Prostate gland (tissue), 2 donors: ENCODE results near the gene CLSTN3. TPM values are rescaled to one million over a fixed set of nuclear protein-coding genes. Genes with fewer than 3 reads are reported as not detected.

Source experiments
- DNase-seq: peaks from one replicate; pipeline ENCODE4 v3.0.0-alpha.2; 2019; ENCODE audit warnings: low spot score
- H3K27ac ChIP-seq, 2 donors: fragments of 200-600 bp; sonication (generic); 2 replicates each; pipeline ENCODE4 v1.5.1; 2017 to 2019
- H3K27me3 ChIP-seq: fragments of 200-600 bp; sonication (generic); replicated peaks from 2 replicates; pipeline ENCODE4 v1.5.1; 2019; ENCODE audit not compliant: insufficient read depth
- H3K36me3 ChIP-seq, 2 donors: fragments of 200-600 bp; sonication (generic); 1 replicate in 1 of 2; 2 replicates in 1 of 2; pipeline versions ENCODE4 v1.5.1 to v1.8.1; 2017 to 2019
- H3K4me1 ChIP-seq: fragments of 200-600 bp; sonication (generic); replicated peaks from 2 replicates; pipeline ENCODE4 v1.5.1; 2019
- H3K4me3 ChIP-seq, 2 donors: fragments of 200-600 bp; sonication (generic); 2 replicates each; pipeline ENCODE4 v1.5.1; 2017 to 2019
- H3K9me3 ChIP-seq: fragments of 200-600 bp; sonication (generic); 2 replicates; pipeline ENCODE4 v1.5.1; 2017
- POLR2A ChIP-seq: fragments of 450-650 bp; IDR thresholded peaks from one replicate; pipeline ENCODE4 v1.6.1; 2016; ENCODE audit warnings: antibody characterized with exemption, mild to moderate bottlenecking
- POLR2AphosphoS5 ChIP-seq: sonication (generic); formaldehyde crosslinking; IDR thresholded peaks from one replicate; pipeline ENCODE4 v1.6.1; 2017; ENCODE audit warnings: antibody characterized with exemption
- WGBS: methylation state at CpG from one replicate; pipeline ENCODE4 v1.1.5; 2018; 5-methylcytosine and 5-hydroxymethylcytosine counted together
- intact Hi-C: fragments of 100-400 bp; cut with DNase I; formaldehyde crosslinking; loops from one replicate; pipeline ENCODE4 v1.14.2; 2022
- small RNA-seq, 2 donors: library from RNA; depleted of rRNA; stranded (forward); fragments of <200 nt; gene quantifications; one replicate each; pipeline ENCODE3, GENCODE V24; 2016
- total RNA-seq, 2 donors: library from RNA; depleted of rRNA; stranded (reverse); fragments of >200 nt; gene quantifications; one replicate each; pipeline ENCODE4 v1.1.0, GENCODE V29; 2016
- TF ChIP-seq, protein P1 (sequence below), 4 experiments: fragments of 200-600 bp in 2 of 4; fragments of 450-650 bp in 2 of 4; sonication (generic) in 2 of 4; IDR thresholded peaks; 1 replicate in 3 of 4; 2 replicates in 1 of 4; pipeline ENCODE4 v1.5.1; 2016 to 2019; ENCODE audit warnings: antibody characterized with exemption in 4 of 4, mild to moderate bottlenecking in 2 of 4, moderate library complexity in 2 of 4

Gene CLSTN3
- total RNA-seq, 2 donors from 2014 or later: 7.7 to 45.7 TPM

DNA sequence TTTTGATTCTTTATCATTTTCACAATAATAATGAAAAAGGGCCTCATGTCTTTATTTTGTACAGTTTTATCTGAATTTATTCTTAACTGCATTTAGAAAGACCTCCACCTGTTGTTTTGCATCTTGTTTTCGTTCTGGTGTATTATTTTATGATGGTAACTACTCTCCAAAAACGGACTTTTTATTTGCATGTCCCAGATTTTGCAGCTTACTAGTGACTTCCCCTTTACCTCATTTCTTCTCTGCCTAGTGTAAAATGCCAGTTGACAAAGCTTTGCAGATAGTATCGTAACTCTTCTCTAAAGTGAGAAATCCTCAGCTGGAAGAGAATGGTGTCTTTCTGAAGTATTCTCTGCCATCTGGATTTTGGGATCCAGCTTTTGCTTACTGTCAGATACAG, 76.5 kb downstream of the CLSTN3 start:
- 87% methylated on average over 3 of the region's 3 CpGs for WGBS
- Histone ChIP-seq H3K9me3 (no peaks in the 10 kb centered on the region), H3K4me1 (no peaks in the 10 kb centered on the region), H3K27ac (no peak overlapping the region), H3K27me3 (no peaks in the 10 kb centered on the region), H3K4me3 (no peak overlapping the region), H3K36me3 (peaks cover 4 to 15% of the 10 kb centered on the region in 2 donors)
- no peak for DNase-seq
- no peak for TF ChIP-seq POLR2AphosphoS5
- TF ChIP-seq POLR2A: no peak
- TF ChIP-seq, protein P1, sequence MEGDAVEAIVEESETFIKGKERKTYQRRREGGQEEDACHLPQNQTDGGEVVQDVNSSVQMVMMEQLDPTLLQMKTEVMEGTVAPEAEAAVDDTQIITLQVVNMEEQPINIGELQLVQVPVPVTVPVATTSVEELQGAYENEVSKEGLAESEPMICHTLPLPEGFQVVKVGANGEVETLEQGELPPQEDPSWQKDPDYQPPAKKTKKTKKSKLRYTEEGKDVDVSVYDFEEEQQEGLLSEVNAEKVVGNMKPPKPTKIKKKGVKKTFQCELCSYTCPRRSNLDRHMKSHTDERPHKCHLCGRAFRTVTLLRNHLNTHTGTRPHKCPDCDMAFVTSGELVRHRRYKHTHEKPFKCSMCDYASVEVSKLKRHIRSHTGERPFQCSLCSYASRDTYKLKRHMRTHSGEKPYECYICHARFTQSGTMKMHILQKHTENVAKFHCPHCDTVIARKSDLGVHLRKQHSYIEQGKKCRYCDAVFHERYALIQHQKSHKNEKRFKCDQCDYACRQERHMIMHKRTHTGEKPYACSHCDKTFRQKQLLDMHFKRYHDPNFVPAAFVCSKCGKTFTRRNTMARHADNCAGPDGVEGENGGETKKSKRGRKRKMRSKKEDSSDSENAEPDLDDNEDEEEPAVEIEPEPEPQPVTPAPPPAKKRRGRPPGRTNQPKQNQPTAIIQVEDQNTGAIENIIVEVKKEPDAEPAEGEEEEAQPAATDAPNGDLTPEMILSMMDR (IDR thresholded peaks at IDR 0.05): no peak
- intact Hi-C loops: no loop called here

DNA sequence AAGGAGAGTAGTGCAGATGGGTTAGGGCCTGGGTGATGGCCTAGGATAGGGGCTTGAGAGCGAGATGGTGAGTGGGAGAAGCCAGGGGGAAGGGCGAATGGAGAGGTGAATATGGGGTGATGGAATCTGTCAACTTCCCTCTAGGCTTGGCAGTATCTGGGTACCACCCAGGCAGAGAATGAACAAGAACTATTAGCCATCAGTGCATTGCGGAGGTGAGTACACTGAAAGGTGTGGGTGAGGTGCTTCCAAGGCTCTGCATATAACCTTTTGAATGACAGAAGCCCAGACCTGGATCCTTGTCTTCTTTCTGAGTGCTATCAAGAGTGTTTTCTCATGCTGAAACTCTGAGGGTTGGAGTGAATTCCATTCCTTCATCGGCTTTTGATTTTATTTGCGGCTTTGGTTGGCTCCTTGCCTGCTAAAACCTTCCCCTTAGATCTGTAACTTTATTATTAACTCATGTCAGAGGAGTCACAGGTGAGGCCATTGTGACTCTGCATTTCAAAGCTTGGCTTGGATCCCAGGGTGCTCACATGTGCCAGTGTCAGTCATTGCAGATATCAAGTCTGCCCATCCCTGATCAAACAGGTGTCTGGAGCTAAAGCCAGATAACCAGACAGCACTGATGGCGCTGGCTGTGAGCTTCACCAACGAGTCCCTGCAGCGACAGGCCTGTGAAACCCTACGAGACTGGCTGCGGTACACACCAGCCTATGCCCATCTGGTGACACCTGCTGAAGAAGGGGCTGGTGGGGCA, 77.9 kb downstream of the CLSTN3 start:
- no peaks in the 10 kb centered on the region for H3K9me3 ChIP-seq
- no peaks in the 10 kb centered on the region for H3K27me3 ChIP-seq
- H3K4me3 ChIP-seq: no peak overlapping the region
- TF ChIP-seq POLR2A: no peak
- TF ChIP-seq, protein P1 (IDR thresholded peaks at IDR 0.05): no peak
- TF ChIP-seq POLR2AphosphoS5: no peak
- H3K4me1 ChIP-seq: no peaks in the 10 kb centered on the region
- WGBS: 61% methylated on average over 10 of the region's 10 CpGs
- intact Hi-C loops: no loop called here
- DNase-seq: no peak
- no peak overlapping the region for H3K27ac ChIP-seq
- H3K36me3 ChIP-seq: peaks cover 4 to 15% of the 10 kb centered on the region in 2 donors

Small RNA genes lying within 50 kb of the gene (small RNA-seq; reads per million reads assigned to genes)
- 0 reads per million in 2 donors for gene RNU6-485P

Other genes starting within 250 kb of the CLSTN3 start
- gene LRRC23, start 225.5 kb upstream of the CLSTN3 start, total RNA-seq: 10 to 100 TPM; 15.9 to 25.3 TPM
- gene ENO2, start 215.8 kb upstream of the CLSTN3 start, total RNA-seq: 10 to 100 TPM in 1 of 2 donors, 1 to 10 TPM in 1; 6.9 to 13.0 TPM
- gene ATN1, start 202.4 kb upstream of the CLSTN3 start, total RNA-seq: 100 to 1,000 TPM in 1 of 2 donors, 10 to 100 TPM in 1; 93.0 to 129 TPM
- gene RNU7-1, start 186.6 kb upstream of the CLSTN3 start, total RNA-seq: not detected
- 100 to 1,000 TPM; 352 to 711 TPM for gene C12orf57, start 186.3 kb upstream of the CLSTN3 start, total RNA-seq
- 10 to 100 TPM; 30.6 to 43.2 TPM for gene PTPN6, start 179.0 kb upstream of the CLSTN3 start, total RNA-seq
- gene PHB2, start 159.7 kb upstream of the CLSTN3 start, total RNA-seq: 100 to 1,000 TPM; 177 to 230 TPM
- gene EMG1, start 159.5 kb upstream of the CLSTN3 start, total RNA-seq: 10 to 100 TPM; 37.7 to 46.3 TPM
- gene LPCAT3, start 111.9 kb upstream of the CLSTN3 start, total RNA-seq: 10 to 100 TPM; 59.9 to 86.9 TPM
- gene C1S, start 69.7 kb upstream of the CLSTN3 start, total RNA-seq: 100 to 1,000 TPM in 1 of 2 donors, 10 to 100 TPM in 1; 52.7 to 176 TPM
- gene C1R, start 37.9 kb upstream of the CLSTN3 start, total RNA-seq: 100 to 1,000 TPM; 104 to 261 TPM
- 10 to 100 TPM; 48.2 to 86.2 TPM for gene C1RL, start 21.2 kb upstream of the CLSTN3 start, total RNA-seq
- gene RBP5, start 1.5 kb upstream of the CLSTN3 start, total RNA-seq: 1 to 10 TPM; 2.4 to 3.5 TPM
- 10 to 100 TPM; 26.2 to 78.6 TPM for gene PEX5, start 59.3 kb downstream of the CLSTN3 start, total RNA-seq
- gene ACSM4, start 173.7 kb downstream of the CLSTN3 start, total RNA-seq: under 1 TPM in 1 of 2 donors, not detected in 1; 0.91 TPM